ENCODE data around the gene IL17C. TPM values are rescaled to one million over a fixed set of nuclear protein-coding genes. Genes with fewer than 3 reads are reported as not detected.

The IL17C gene
- total RNA-seq, 1 donor from 2014 or later: not detected

DNA sequence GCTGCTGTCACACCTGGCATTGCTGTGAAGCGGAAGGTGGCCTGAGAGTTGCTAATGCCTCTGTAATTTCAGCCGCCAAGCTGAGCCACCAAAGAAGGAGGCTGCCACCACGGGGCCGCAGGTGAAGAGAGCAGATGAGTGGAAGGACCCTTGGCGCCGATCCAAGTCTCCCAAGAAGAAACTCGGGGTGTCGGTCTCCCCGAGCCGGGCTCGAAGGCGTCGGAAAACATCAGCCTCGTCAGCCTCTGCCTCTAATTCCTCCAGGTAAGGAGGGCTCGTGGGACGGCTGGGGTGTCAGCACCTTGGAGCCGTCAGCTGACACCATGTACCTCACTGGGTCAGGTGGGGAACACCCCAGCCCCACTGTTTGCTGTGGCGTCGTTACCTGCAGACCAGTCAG, 16.2 kb upstream of the IL17C start:
- Mint-ChIP-seq H3K4me3 (ENCODE audit: unreplicated experiment) (no peak overlapping the region), H3K36me3 (ENCODE audit: unreplicated experiment) (no peaks in the 10 kb centered on the region), H3K27me3 (ENCODE audit: unreplicated experiment) (no peaks in the 10 kb centered on the region), H3K4me1 (ENCODE audit: low read depth, unreplicated experiment) (peaks cover 28% of the 10 kb centered on the region), H3K27ac (ENCODE audit: unreplicated experiment) (no peak overlapping the region), H3K9me3 (ENCODE audit: unreplicated experiment) (peaks cover 2% of the 10 kb centered on the region)
- TF ChIP-seq, protein P1, sequence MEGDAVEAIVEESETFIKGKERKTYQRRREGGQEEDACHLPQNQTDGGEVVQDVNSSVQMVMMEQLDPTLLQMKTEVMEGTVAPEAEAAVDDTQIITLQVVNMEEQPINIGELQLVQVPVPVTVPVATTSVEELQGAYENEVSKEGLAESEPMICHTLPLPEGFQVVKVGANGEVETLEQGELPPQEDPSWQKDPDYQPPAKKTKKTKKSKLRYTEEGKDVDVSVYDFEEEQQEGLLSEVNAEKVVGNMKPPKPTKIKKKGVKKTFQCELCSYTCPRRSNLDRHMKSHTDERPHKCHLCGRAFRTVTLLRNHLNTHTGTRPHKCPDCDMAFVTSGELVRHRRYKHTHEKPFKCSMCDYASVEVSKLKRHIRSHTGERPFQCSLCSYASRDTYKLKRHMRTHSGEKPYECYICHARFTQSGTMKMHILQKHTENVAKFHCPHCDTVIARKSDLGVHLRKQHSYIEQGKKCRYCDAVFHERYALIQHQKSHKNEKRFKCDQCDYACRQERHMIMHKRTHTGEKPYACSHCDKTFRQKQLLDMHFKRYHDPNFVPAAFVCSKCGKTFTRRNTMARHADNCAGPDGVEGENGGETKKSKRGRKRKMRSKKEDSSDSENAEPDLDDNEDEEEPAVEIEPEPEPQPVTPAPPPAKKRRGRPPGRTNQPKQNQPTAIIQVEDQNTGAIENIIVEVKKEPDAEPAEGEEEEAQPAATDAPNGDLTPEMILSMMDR (IDR thresholded peaks at IDR 0.05; ENCODE audit: partially characterized antibody, unreplicated experiment): no peak
- no peak for DNase-seq

DNA sequence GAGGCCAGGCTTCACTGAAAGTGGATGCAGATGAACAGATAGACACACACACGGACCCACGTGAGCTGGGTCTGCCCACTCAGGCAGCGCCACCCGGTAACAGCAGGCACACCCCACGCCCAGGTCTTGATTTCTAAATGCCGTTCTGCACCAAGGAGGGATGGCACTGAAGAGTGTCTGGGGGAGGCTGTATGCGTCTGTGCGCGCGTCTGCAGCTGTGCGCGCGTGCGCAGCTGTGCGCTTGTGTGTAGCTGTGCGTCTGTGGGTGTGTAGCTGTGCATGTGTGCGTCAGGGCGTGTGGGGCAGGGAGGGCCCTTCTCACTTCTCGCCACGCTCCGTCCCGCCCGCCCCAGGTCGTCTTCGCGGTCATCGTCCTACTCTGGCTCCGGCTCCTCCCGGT, 15.5 kb upstream of the IL17C start:
- peaks cover 20% of the 10 kb centered on the region for H3K4me1 Mint-ChIP-seq (ENCODE audit: low read depth, unreplicated experiment)
- DNase-seq: no peak

DNA sequence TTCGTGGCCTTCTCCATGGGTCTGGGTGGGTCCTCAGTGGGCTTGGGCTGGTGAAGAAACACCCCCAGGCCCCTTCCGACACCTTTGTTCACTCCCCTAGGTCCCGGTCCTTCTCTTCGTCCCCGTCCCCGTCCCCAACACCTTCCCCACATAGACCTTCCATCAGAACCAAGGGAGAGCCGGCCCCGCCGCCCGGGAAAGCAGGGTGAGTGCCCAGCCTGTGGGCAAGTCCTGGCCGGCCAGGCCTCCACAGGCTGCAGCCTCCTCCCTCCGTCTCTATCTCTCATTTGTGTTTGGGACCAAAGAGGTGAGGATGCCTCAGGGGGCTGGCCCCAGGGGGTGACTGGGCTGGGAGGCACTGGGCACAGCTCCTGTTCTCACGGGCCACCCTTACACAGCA, 14.5 kb upstream of the IL17C start:
- no peak overlapping the region for H3K27ac Mint-ChIP-seq (ENCODE audit: unreplicated experiment)
- peaks cover 10% of the 10 kb centered on the region for H3K4me1 Mint-ChIP-seq (ENCODE audit: low read depth, unreplicated experiment)
- H3K27me3 Mint-ChIP-seq (ENCODE audit: unreplicated experiment): no peaks in the 10 kb centered on the region
- H3K36me3 Mint-ChIP-seq (ENCODE audit: unreplicated experiment): no peaks in the 10 kb centered on the region
- TF ChIP-seq, protein P1 (IDR thresholded peaks at IDR 0.05; ENCODE audit: partially characterized antibody, unreplicated experiment): no peak
- H3K4me3 Mint-ChIP-seq (ENCODE audit: unreplicated experiment): no peak overlapping the region
- DNase-seq: no peak
- peaks cover 2% of the 10 kb centered on the region for H3K9me3 Mint-ChIP-seq (ENCODE audit: unreplicated experiment)

More for the DNA sequence above, 15.5 kb upstream of the IL17C start:
- Mint-ChIP-seq H3K9me3 (ENCODE audit: unreplicated experiment) (peaks cover 2% of the 10 kb centered on the region), H3K4me3 (ENCODE audit: unreplicated experiment) (no peak overlapping the region), H3K27me3 (ENCODE audit: unreplicated experiment) (no peaks in the 10 kb centered on the region), H3K27ac (ENCODE audit: unreplicated experiment) (no peak overlapping the region), H3K36me3 (ENCODE audit: unreplicated experiment) (no peaks in the 10 kb centered on the region)
- TF ChIP-seq, protein P1 (IDR thresholded peaks at IDR 0.05; ENCODE audit: partially characterized antibody, unreplicated experiment): no peak

DNA sequence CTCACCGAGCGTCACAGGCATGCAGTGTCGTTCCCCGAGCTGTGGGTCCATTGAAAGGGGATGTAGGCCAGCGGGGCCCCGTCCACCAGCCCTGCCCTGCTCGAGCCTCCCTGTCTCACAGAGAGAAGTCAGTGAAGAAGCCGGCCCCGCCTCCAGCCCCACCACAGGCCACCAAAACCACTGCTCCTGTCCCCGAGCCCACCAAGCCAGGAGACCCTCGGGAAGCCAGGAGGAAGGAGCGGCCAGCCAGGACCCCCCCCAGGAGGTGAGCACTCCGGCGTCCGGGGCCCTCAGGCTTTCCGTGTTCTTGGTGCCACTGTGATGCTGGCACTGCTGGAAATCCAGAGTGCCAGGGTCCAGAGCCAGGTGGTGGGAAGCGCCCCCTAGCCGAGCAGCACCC, 13.9 kb upstream of the IL17C start:
- TF ChIP-seq, protein P1 (IDR thresholded peaks at IDR 0.05; ENCODE audit: partially characterized antibody, unreplicated experiment): no peak
- H3K9me3 Mint-ChIP-seq (ENCODE audit: unreplicated experiment): peaks cover 2% of the 10 kb centered on the region
- no peaks in the 10 kb centered on the region for H3K27me3 Mint-ChIP-seq (ENCODE audit: unreplicated experiment)
- no peak for DNase-seq
- no peak overlapping the region for H3K27ac Mint-ChIP-seq (ENCODE audit: unreplicated experiment)
- H3K36me3 Mint-ChIP-seq (ENCODE audit: unreplicated experiment): no peaks in the 10 kb centered on the region
- H3K4me1 Mint-ChIP-seq (ENCODE audit: low read depth, unreplicated experiment): peaks cover 4% of the 10 kb centered on the region
- H3K4me3 Mint-ChIP-seq (ENCODE audit: unreplicated experiment): no peak overlapping the region

DNA sequence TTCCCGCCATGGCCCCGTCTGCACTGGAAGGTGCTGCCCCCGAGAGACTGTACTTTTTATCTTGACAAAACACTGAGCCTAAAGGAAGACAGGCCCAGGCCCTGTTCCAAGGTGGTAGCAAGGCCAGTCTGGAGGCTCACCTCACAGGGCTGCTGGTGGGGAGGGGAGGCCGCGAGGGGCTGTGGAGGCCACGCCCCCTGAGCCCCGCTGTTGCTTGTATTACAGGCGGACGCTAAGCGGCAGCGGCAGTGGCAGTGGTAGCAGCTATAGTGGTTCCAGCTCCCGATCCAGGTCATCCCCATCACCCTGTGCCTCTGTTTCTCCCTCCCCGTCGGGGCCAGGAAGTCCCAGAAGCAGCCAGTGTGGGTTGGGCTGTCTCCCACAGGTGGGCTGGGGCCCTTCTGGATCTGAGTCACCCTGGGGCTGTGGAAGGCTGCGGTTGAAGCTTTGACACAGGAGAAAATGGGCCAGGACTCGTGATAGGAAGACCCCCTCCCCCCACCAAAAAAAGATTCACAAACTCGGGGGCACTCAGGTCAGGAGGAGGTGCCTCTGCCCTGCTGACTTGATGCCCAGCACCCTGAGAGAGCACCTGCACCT, 13.3 kb upstream of the IL17C start:
- no peak for DNase-seq
- TF ChIP-seq, protein P1 (IDR thresholded peaks at IDR 0.05; ENCODE audit: partially characterized antibody, unreplicated experiment): no peak
- Mint-ChIP-seq H3K27me3 (ENCODE audit: unreplicated experiment) (peaks cover 2% of the 10 kb centered on the region), H3K36me3 (ENCODE audit: unreplicated experiment) (no peaks in the 10 kb centered on the region), H3K4me1 (ENCODE audit: low read depth, unreplicated experiment) (peaks cover 4% of the 10 kb centered on the region), H3K9me3 (ENCODE audit: unreplicated experiment) (peaks cover 2% of the 10 kb centered on the region), H3K4me3 (ENCODE audit: unreplicated experiment) (no peak overlapping the region), H3K27ac (ENCODE audit: unreplicated experiment) (no peak overlapping the region)

Measured in glutamatergic neuron (in vitro differentiated cells).